Tibial nerve (tissue), 4 donors: Measurements from ENCODE around the gene LRRC4C.

Experiments
- CTCF ChIP-seq, 5 experiments: fragments of 200-600 bp in 3 of 5; fragments of 450-650 bp in 2 of 5; sonication (generic) in 3 of 5; IDR thresholded peaks; one replicate each; pipeline ENCODE4 v1.5.1; 2016 to 2019; ENCODE audit warnings: antibody characterized with exemption in 5 of 5, mild to moderate bottlenecking in 3 of 5, moderate library complexity in 2 of 5
- EP300 ChIP-seq, 2 donors: sonication (generic); formaldehyde crosslinking; IDR thresholded peaks; one replicate each; pipeline ENCODE4 v1.6.1; 2017; ENCODE audit warnings: antibody characterized with exemption in 2 of 2, mild to moderate bottlenecking in 1 of 2
- POLR2A ChIP-seq, 2 donors: fragments of 450-650 bp; IDR thresholded peaks; one replicate each; pipeline ENCODE4 v1.6.1; 2017; ENCODE audit warnings: antibody characterized with exemption in 2 of 2, mild to moderate bottlenecking in 2 of 2, moderate library complexity in 2 of 2

GRCh38 chr11:40140560-40140959, 1318.9 kb downstream of the LRRC4C start:
- TF ChIP-seq CTCF (IDR thresholded peaks at IDR 0.05), result no peak
- no peak for TF ChIP-seq POLR2A (IDR thresholded peaks at IDR 0.05)
- TF ChIP-seq EP300 (IDR thresholded peaks at IDR 0.05), result no peak
